Measurements from ENCODE around the gene PTPRN2.

GRCh38 chr7:158538156-158538946, 49.3 kb downstream of the PTPRN2 start:
- TF ChIP-seq CTCF (conservative IDR thresholded peaks at IDR 0.05) (no peak), EZH2 (IDR thresholded peaks at IDR 0.05; ENCODE audit: low read depth) (no peak)

Measured in PC-9 (cell line).